Activated naive CD4-positive, alpha-beta T cell treated with anti-CD3 and anti-CD28 coated beads, Interleukin-2, amount 50 U/mL, for 24 hours (primary cell): ENCODE measurements around the gene PLPPR4.
"Not testable (repeated sequence)": the region's sequence is repeated elsewhere in the genome, so short reads cannot be mapped to it uniquely, and the experiment has no call there.

Experiments used
- H3K27ac Mint-ChIP-seq: one replicate; pipeline ENCODE4 v1.8.0; 2021; ENCODE audit warnings: mild to moderate bottlenecking, mixed read lengths
- H3K27me3 Mint-ChIP-seq: one replicate; pipeline ENCODE4 v1.8.0; 2021; ENCODE audit warnings: mixed read lengths
- H3K36me3 Mint-ChIP-seq: one replicate; pipeline ENCODE4 v1.8.0; 2021; ENCODE audit warnings: mixed read lengths
- H3K4me1 Mint-ChIP-seq: one replicate; pipeline ENCODE4 v1.8.0; 2021; ENCODE audit warnings: mixed read lengths
- H3K4me3 Mint-ChIP-seq: one replicate; pipeline ENCODE4 v1.8.0; 2021; ENCODE audit warnings: mild to moderate bottlenecking, mixed read lengths
- H3K9me3 Mint-ChIP-seq: one replicate; pipeline ENCODE4 v1.8.0; 2021; ENCODE audit warnings: mixed read lengths

Gene PLPPR4

DNA sequence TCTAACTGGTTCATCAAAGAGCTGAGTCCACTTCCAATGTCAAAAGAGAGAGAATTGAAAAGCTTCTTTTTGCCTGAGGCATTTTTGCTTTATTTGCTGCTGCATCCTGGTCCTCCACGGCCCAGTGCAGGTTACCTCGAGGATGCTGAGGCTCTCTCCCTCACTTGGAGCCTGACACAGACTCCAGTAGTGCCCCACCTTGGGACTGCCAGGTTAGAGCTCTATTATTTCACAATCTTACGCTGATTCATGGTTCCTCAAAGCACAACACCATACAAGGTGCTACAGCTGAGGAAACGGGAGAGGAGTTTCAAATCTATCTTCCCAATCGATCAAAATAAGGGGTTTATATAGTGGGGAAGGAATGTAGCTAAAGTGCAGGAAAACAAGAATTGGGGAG is 13.6 kb upstream of the PLPPR4 start:
- Mint-ChIP-seq H3K27me3 (peaks cover 3% of the 10 kb centered on the region), H3K9me3 (peaks cover 11% of the 10 kb centered on the region), H3K36me3 (no peaks in the 10 kb centered on the region), H3K4me1 (no peaks in the 10 kb centered on the region), H3K27ac (no peak overlapping the region), H3K4me3 (no peak overlapping the region)

DNA sequence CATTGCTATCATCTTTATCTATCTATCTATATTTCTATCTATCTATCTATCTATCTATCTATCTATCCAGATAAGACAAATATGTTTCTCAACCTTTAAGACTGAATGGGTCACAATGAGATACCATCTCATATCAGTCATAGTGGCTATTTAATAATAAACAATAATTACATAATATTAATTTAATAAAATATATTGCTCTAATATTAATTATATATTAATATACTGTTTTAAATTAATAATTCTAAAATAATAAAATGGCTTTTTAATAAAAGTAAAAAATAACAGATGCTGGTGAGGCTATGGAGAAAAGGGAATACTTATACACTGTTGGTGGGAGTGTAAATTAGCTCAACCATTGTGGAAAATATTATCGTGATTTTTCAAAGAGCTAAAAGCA is 13.0 kb upstream of the PLPPR4 start:
- Mint-ChIP-seq H3K4me1 (no peaks in the 10 kb centered on the region), H3K4me3 (no peak overlapping the region), H3K27ac (no peak overlapping the region), H3K36me3 (no peaks in the 10 kb centered on the region), H3K27me3 (peaks cover 3% of the 10 kb centered on the region), H3K9me3 (peaks cover 11% of the 10 kb centered on the region)

DNA sequence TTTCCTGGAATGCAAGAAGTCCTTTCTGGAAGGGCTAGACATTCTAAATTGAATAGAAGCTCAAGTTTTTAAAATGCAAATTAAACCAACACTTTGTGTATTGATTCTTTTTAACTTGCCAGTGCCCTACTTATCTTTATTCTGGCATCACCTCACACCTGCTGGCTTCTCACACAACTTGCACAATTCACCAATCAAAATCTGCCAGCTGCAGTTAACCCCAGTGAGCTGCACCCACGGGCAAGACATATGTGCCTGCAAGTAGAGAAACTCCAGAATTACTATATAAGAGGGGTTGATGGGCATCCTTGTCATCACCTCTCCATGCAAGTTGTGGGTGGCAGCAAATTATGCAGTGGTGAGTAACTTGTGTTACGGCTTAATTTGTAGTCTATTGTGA is 11.7 kb upstream of the PLPPR4 start:
- H3K9me3 Mint-ChIP-seq, result peaks cover under 1% of the 10 kb centered on the region
- H3K27me3 Mint-ChIP-seq, result peaks cover 3% of the 10 kb centered on the region
- no peak overlapping the region for H3K4me3 Mint-ChIP-seq
- H3K36me3 Mint-ChIP-seq, result no peaks in the 10 kb centered on the region
- H3K27ac Mint-ChIP-seq, result no peak overlapping the region
- no peaks in the 10 kb centered on the region for H3K4me1 Mint-ChIP-seq

DNA sequence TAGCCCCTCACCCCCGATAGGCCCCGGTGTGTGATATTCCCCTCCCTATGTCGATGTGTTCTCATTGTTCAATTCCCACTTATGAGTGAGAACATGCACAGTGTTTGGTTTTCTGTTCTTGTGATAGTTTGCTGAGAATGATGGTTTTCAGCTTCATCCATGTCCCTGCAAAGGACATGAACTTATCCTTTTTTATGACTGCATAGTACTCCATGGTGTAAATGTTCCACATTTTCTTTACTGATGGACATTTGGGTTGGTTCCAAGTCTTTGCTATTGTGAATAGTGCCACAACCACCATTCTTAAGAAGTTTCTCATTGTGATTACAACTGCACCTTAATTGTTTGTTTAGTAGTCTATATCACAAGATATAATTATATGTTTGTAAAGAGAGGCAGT is 3.9 kb upstream of the PLPPR4 start:
- not testable (repeated sequence) for H3K9me3 Mint-ChIP-seq, H3K4me1 Mint-ChIP-seq, H3K36me3 Mint-ChIP-seq, H3K4me3 Mint-ChIP-seq, H3K27ac Mint-ChIP-seq
- peaks cover 27% of the 10 kb centered on the region for H3K27me3 Mint-ChIP-seq

DNA sequence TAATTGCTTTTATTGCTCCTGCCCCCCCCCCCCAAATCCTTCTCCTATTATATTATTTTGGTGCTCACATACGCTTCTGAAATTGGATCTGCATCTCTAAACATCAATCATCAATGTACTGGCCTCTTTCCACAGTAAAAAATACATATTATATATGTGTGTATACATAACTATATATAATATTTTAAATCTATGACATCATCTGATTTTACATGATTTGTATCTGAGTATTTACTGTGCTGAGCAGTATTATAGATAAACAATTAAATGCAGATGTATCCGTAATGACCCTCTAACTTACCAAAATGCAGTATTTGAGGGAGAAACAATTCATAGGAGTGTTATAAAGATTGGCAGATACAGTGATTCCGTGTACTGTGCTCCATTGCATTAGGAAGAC is 832 bp downstream of the PLPPR4 start:
- no peaks in the 10 kb centered on the region for H3K4me1 Mint-ChIP-seq
- no peaks in the 10 kb centered on the region for H3K9me3 Mint-ChIP-seq
- no peaks in the 10 kb centered on the region for H3K36me3 Mint-ChIP-seq
- H3K27me3 Mint-ChIP-seq, result peaks cover 35% of the 10 kb centered on the region
- no peak overlapping the region for H3K4me3 Mint-ChIP-seq
- H3K27ac Mint-ChIP-seq, result no peak overlapping the region

DNA sequence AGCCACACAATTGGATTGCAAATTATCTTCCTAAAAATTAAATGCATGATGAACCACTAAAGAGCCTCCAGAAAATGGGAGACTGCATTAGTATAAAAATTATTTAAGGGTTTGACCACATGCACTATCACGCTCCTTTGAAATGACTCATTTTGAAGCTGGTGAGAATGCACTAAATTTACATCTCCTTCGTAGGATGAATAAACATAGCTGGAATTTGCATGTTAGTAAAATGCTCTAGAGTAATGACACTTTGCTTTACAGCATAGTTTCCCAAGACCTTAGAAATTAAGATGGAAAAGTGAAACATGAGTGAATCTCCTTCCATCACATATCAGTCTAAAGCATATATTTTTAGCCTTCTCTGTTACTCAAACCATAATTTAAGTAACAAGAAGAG is 2.4 kb downstream of the PLPPR4 start:
- Mint-ChIP-seq H3K36me3 (no peaks in the 10 kb centered on the region), H3K4me3 (no peak overlapping the region), H3K4me1 (no peaks in the 10 kb centered on the region), H3K27me3 (peaks cover 35% of the 10 kb centered on the region), H3K9me3 (no peaks in the 10 kb centered on the region), H3K27ac (no peak overlapping the region)

DNA sequence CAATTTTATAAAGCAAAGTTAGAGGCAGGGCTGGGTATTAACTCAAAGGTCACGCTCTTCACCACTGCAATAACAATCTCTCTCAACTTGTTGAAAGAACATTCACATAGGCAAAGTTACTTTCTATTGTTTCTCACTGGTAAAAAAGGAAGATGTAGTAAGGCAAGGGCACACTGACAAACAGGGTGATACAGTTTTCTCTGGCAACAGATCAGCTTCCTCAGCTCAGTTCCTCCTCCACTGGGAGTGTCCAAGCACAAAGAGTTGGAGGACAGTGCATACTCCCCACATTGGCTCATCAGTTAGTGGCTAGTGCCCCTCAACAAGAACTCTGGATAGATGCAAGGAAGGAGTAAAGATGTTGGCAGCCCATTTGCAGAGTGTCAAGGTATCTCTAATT is 3.7 kb downstream of the PLPPR4 start:
- H3K4me1 Mint-ChIP-seq, result no peaks in the 10 kb centered on the region
- H3K4me3 Mint-ChIP-seq, result no peak overlapping the region
- no peaks in the 10 kb centered on the region for H3K36me3 Mint-ChIP-seq
- no peak overlapping the region for H3K27ac Mint-ChIP-seq
- H3K27me3 Mint-ChIP-seq, result peaks cover 28% of the 10 kb centered on the region
- peaks cover 2% of the 10 kb centered on the region for H3K9me3 Mint-ChIP-seq

DNA sequence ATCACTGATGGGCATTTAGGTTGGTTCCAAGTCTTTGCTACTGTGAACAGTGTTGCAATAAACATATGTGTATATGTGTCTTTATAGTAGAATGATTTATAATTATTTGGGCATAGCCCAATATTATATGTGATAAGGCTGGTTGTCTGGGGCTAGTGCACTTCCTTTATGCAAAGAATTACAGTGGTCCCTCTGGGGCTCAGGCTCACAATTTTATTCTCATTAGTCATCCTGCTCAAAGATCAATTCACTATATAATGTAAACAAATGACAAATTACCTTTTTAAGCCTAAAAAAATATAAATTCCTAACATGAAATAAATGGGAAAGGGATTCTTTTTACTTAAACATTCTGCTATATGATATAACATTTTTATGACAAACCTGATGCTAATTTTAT is 5.0 kb downstream of the PLPPR4 start:
- H3K36me3 Mint-ChIP-seq, result no peaks in the 10 kb centered on the region
- H3K27ac Mint-ChIP-seq, result no peak overlapping the region
- H3K4me3 Mint-ChIP-seq, result no peak overlapping the region
- H3K4me1 Mint-ChIP-seq, result no peaks in the 10 kb centered on the region
- H3K9me3 Mint-ChIP-seq, result peaks cover 6% of the 10 kb centered on the region
- H3K27me3 Mint-ChIP-seq, result peaks cover 18% of the 10 kb centered on the region

DNA sequence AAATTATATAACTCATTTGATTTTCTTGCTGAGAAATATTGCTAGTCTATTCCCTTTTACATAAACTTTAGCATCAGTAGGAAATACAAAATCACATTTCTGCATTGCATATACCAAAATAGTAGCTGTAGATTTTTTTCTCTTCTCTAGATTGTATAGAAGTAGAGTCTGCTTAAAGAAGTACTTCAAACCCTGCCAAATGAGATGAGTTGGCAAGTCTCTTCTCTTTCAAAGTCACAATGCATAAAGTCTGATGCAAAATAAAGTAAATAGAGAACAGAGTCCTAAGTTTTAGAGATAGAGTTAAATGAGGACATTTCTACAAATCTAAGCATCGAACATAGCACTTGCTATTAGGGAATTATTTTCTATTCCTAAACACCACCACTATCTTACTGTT is 6.4 kb downstream of the PLPPR4 start:
- H3K36me3 Mint-ChIP-seq, result no peaks in the 10 kb centered on the region

DNA sequence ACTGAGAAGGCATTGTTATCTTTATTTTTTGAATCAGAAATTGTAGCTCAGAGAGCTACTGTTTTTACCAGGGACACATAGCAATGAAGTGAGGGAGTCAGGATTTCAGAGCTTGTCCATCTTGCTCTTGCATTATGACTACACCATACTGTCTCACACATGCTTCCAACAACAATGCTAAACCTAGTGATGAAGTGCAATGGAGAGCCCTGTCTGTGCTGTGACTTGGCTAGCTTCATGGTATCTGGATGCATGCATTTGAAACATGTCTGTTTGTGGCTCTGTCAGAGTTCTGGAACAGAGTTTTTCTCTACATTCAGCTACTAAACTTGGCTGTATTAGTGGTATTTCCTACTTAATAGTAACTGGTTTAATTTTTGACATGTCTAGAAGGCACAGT is 7.0 kb downstream of the PLPPR4 start:
- Mint-ChIP-seq H3K9me3 (peaks cover 6% of the 10 kb centered on the region), H3K4me1 (no peaks in the 10 kb centered on the region), H3K27ac (no peak overlapping the region), H3K27me3 (peaks cover 6% of the 10 kb centered on the region), H3K4me3 (no peak overlapping the region), H3K36me3 (no peaks in the 10 kb centered on the region)

More for the DNA sequence above, 6.4 kb downstream of the PLPPR4 start:
- Mint-ChIP-seq H3K27me3 (peaks cover 9% of the 10 kb centered on the region), H3K27ac (no peak overlapping the region), H3K4me3 (no peak overlapping the region), H3K4me1 (no peaks in the 10 kb centered on the region), H3K9me3 (peaks cover 6% of the 10 kb centered on the region)

DNA sequence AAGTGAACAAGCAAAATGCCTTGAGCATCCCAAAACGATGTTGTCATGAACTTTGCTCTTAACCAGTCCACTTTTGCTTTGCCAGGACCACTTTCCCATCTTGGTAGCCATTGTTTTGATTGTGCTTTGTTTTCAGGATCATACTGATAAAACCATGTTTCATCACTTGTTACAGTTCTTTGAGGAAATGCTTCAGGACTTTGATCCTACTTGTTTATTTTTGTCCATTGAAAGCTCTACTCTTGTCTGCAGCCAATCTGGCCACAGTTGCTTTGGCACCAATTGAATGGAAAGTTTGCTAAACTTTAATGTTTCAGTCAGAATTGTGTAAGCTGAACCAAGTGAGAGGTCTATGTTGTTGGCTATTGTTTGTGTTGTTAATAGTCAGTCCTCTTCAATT is 12.8 kb downstream of the PLPPR4 start:
- H3K27me3 Mint-ChIP-seq, result peaks cover 3% of the 10 kb centered on the region
- H3K4me3 Mint-ChIP-seq, result no peak overlapping the region
- peaks cover 6% of the 10 kb centered on the region for H3K9me3 Mint-ChIP-seq
- no peaks in the 10 kb centered on the region for H3K4me1 Mint-ChIP-seq
- no peak overlapping the region for H3K27ac Mint-ChIP-seq
- no peaks in the 10 kb centered on the region for H3K36me3 Mint-ChIP-seq

DNA sequence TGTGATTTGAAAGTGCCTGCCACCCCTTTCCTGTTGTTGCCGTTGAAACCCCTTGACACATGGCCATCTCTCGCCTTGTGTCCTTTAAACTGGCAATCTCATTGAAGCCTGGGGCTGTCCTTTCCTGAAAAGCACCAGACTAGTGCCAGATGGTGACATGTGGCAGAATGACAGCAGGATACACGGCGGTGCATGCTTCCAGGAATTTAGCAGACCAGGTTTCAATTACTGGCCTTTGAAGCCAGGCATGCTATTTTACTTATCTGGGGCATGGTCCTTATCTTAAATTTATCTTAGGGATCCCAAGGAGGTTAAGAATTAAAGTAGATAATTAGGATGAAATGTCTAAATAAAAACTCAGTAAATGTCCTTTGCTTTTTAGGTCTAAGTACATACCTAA is 15.2 kb downstream of the PLPPR4 start:
- Mint-ChIP-seq H3K4me1 (no peaks in the 10 kb centered on the region), H3K27ac (no peak overlapping the region), H3K36me3 (no peaks in the 10 kb centered on the region), H3K9me3 (no peaks in the 10 kb centered on the region), H3K4me3 (no peak overlapping the region), H3K27me3 (peaks cover 1% of the 10 kb centered on the region)

DNA sequence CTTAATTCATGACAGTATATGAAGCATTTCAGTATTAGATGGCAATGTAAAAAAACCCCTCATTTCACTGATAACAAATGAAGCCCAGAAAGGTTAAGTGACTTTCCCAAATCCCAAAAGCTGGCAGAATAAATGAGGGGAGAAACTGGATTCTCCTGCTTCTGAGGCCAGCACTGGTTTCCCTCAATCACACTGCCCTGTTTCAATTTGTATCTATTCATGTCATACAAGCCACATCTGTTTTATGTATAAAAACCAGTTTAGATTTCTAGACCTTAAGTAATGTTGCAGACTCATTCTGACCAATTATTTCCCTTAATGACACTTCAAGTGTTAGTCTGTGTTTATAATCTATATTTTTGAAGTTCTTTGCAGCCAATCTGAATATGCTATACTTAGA is 16.8 kb downstream of the PLPPR4 start:
- Mint-ChIP-seq H3K9me3 (no peaks in the 10 kb centered on the region), H3K4me1 (no peaks in the 10 kb centered on the region), H3K27ac (no peak overlapping the region), H3K4me3 (no peak overlapping the region), H3K27me3 (peaks cover 1% of the 10 kb centered on the region), H3K36me3 (no peaks in the 10 kb centered on the region)

DNA sequence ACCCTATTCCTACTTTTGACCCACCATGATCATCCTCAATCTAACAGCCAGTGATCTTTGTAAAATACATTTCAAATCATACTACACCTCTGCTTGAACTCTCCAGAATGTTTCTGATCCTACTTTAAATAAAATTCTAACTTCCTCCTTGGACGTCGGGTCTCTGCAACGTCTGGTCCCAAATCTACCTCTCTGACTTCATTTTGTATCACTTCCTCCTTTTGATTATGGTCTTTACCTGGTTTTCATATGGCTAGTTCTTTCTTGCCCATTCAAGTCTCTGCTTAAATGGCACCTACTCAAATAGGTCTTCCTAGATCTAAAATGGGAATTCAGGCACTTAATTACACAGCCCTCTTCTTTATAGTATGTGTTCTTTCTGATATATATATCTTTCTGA is 18.2 kb downstream of the PLPPR4 start:
- H3K4me1 Mint-ChIP-seq, result no peaks in the 10 kb centered on the region
- H3K36me3 Mint-ChIP-seq, result no peaks in the 10 kb centered on the region
- H3K4me3 Mint-ChIP-seq, result no peak overlapping the region
- H3K9me3 Mint-ChIP-seq, result no peaks in the 10 kb centered on the region
- H3K27ac Mint-ChIP-seq, result no peak overlapping the region
- peaks cover 4% of the 10 kb centered on the region for H3K27me3 Mint-ChIP-seq

DNA sequence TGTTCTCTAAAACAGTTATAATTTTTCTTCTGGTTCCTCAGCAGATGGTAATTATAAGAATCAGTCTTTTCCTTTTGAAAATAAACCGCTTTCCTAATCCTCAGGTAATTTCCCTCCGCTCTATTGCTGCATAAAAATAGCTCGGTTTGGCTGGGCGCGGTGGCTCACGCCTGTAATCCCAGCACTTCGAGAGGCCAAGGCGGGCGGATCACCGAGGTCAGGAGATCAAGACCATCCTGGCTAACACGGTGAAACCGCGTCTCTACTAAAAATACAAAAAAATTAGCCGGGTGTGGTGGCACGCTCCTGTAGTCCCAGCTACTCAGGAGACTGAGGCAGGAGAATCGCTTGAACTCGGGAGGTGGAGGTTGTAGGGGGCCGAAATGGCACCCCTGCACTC is 19.2 kb downstream of the PLPPR4 start:
- H3K4me3 Mint-ChIP-seq, result not testable (repeated sequence)

DNA sequence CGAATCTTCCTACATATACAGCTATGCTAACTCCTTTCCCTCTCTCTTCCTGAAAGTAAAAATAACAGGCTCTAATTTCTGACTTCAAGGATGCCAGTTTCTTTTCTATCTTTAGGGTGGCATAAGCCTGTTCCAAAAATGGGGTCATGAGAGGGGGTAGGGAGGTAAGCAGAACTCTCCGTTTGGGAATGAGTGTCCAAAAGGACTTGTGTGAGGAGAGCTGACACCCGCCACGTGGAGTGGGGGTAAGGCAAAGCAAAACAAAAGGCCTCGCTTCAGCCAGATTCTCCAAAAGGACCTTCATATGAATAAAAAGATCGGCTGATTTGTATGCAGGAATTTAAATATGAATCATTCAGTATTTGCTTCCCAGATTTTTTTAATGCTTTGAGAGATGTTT is 28.6 kb downstream of the PLPPR4 start:
- Mint-ChIP-seq H3K4me3 (no peak overlapping the region), H3K9me3 (no peaks in the 10 kb centered on the region), H3K27me3 (no peaks in the 10 kb centered on the region), H3K4me1 (no peaks in the 10 kb centered on the region), H3K36me3 (no peaks in the 10 kb centered on the region), H3K27ac (no peak overlapping the region)

More for the DNA sequence above, 19.2 kb downstream of the PLPPR4 start:
- not testable (repeated sequence) for H3K27me3 Mint-ChIP-seq, H3K27ac Mint-ChIP-seq, H3K36me3 Mint-ChIP-seq, H3K9me3 Mint-ChIP-seq, H3K4me1 Mint-ChIP-seq

DNA sequence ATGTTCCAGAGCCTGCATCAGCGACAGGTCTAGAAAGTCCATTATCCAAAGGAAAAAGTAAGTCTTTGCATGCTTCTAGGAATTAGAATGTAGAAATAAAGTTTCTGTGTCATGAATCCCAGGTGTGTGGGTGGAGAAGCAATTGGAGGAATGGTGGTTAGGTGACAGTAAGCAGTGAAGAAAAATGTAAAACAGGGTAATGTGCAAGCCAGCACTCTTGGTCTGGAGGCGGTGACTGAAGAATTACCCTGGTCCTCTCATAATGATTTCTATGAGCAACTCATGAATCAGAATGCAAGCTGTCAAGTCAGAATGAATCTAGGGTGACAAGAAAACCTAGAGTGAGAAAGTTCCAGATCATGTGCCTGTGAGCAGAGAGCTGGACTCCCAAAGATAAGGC is 33.6 kb downstream of the PLPPR4 start:
- Mint-ChIP-seq H3K4me3 (no peak overlapping the region), H3K36me3 (no peaks in the 10 kb centered on the region), H3K27me3 (peaks cover 2% of the 10 kb centered on the region), H3K9me3 (no peaks in the 10 kb centered on the region), H3K27ac (no peak overlapping the region), H3K4me1 (no peaks in the 10 kb centered on the region)
